HG03108 (cell line): ENCODE results near the gene CAMTA1.

ENCODE experiments used
- ATAC-seq: cut with Tn5 transposase; IDR thresholded peaks from one replicate; pipeline ENCODE4 v1.9.1; 2021; ENCODE audit warnings: moderate library complexity; ENCODE audit not compliant: unreplicated experiment

CAMTA1 gene

GRCh38 chr1:7534061-7534825 is 749.0 kb downstream of the CAMTA1 start:
- no peak for ATAC-seq

DNA sequence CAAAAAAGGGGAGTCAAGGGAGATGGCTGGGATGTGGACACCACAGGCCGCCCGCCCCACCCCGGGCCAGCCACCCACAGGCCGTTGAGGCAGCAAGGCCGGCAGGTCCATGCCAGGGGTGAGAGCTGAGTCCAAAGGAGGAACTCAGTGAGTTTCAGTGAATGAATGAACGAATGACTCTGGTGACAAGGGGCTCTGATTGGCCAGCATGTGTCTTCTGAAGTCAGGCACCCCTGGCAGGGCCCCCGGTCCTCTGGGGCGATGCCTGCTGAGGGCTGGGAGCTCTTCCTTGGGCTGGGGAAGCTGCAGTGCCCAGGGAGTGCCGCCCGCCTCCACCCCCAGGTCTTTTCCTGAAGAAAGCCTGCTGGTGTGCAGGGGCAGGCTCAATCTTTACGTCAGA is 749.8 kb downstream of the CAMTA1 start:
- ATAC-seq: no peak

DNA sequence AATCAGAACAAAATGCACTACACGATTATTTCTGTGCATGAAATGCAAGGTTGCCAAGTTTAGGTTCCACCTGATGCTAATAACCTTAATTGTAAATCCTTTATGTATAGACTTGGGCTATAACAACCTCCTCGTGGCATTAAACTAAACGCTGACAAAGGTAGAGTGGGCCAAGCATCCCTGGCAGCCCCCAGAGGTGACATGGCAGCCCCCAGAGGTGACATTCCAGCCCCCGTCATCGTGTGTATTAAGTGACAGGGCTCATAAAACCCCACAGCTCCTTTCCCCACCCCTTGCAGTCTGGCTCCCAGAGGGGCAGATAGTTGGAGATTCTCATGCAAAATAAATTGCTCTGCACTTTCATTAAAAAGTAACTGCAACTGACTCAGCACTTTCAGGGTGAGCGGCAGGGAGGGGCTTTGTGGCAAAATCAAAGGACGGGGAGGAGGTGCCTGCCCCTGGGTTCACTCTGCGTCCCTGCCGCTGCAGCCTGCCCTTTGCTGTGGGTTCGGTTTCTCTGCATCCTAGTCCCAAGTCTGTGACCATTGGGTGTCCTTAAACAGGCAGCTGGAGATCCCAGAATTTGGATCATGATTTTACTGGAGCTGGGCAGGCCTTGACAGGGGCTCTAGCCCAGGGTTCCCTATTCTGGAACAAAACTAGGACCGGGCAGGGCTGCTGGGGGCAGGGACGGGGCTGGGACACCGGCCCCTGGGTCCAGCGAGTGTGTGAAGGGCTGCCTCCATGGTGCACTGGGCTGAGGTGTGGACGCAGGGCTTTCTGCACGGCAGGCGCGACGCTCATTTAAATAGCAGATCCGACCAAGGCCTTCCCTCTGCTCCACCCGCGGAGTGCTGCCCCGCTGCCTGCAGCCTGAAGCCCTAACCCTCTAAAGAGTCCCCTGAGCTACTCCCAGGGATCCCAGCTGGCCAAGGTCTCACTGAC is 751.0 kb downstream of the CAMTA1 start:
- ATAC-seq: no peak

DNA sequence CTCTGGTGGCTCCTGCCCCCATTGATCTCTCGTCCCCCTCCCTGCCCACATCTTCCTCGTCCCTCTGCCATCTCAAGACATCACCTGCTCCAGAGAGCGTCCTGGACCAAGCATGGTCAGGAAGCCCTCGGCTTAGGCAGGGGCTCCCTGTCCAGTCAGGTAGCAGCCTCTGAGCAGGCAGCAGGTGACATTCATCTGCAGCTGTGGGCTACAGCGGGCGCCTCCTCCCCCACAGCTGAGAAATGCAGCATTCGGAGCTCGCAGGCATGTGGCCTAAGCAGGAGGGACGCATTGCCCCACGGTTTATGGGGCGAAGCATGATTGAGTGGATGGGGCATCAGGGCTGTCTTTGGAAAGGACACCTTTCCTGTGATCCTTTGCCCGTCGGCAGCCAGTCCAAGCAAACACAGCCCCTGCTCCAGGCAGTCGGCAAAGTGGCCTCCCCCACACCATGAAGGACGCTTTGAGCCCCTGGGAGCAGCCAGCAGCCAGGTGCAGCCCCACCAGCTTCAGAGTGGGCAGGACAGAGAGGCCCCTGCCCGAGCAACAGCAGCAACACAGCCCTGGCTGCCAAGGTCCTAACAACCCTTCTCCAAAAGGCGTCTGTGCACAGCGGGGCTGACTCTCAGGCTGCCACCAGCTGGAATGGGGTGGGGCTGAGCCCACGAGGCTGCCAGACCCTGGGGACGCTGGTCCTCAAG is 751.8 kb downstream of the CAMTA1 start:
- no peak for ATAC-seq

DNA sequence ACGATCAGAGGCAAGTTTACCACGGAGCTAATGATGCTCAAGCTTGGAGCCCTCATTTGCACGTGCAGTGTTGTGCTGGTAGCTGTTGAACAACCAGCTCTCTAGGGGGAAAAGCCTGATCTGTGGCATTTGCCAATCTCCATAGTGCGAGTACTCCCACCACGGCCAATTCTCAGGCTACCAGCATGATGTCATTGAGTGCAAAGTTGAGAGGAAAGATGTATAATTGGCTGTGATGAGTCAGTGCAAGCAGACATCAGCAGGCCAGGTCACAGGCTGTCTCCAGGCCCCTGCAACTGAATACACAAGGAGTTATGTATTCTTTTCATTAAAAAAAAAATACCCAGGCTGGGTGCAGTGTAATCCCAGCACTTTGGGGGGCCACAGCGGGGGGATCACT is 752.8 kb downstream of the CAMTA1 start:
- no peak for ATAC-seq

DNA sequence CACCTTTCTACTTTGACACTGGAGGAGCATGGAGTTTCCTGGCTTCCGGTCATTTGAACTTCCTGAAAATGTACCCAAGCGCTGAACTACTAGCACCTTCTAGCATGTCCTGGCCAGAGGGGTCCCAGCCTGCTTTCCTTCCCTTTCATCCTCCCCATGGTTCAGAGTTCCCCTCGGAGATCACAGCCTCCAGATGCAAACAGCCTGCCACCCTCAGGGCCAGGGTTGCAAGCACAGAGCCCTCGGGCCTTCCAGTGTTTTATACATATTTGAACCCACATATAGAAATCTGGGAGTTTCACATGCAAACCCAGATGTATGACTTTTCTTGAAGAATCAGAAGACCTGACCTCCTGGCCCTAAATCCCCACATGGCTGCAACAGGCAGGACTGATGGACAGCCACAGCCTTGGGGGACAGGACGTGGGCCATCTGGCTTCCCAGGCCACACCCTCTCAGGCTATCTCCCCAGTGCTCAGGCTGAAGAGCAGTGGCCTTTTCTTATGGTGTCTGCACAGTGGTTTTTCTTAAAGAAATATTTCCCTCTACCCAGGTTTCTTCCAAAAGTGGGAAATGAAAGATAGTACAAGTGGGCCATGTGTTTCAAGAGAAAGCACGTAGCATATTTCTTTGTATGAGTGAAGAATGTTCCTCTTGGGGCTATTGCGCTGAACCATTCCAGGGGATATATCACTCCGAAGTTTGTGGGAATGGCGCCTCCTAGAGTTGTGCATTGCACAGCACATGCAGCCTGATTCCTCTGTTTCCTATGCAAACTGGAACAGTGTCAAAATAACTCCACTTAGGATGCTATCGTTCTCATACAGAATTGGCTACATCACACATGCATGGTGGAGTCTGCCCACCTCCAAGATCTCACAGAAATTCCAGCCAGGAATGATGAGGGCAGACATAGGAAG is 753.9 kb downstream of the CAMTA1 start:
- ATAC-seq: no peak

GRCh38 chr1:7539769-7540175 is 754.5 kb downstream of the CAMTA1 start:
- ATAC-seq: no peak

- ATAC-seq: no peak
These were observed 755.6 kb downstream of the CAMTA1 start for GRCh38 chr1:7540816-7541215.

GRCh38 chr1:7541629-7542028 is 756.4 kb downstream of the CAMTA1 start:
- ATAC-seq: no peak

DNA sequence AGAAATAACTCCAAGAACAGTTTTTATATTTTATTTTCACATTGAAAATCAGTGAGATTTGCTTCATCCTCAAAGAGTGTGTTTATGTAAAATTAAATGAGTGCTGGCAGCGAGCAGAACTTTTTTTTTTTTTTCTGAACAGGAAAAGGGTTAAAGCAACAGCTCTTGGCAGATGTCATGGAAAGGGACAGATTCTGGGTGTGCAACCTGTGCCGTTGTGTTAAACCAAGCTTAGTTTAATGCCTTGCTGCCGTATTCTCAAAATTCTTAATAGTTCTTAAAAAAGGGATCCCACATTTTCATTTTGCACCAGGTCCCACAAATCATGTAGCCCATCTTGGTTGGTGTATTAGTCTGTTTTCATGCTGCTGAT is 758.5 kb downstream of the CAMTA1 start:
- no peak for ATAC-seq

DNA sequence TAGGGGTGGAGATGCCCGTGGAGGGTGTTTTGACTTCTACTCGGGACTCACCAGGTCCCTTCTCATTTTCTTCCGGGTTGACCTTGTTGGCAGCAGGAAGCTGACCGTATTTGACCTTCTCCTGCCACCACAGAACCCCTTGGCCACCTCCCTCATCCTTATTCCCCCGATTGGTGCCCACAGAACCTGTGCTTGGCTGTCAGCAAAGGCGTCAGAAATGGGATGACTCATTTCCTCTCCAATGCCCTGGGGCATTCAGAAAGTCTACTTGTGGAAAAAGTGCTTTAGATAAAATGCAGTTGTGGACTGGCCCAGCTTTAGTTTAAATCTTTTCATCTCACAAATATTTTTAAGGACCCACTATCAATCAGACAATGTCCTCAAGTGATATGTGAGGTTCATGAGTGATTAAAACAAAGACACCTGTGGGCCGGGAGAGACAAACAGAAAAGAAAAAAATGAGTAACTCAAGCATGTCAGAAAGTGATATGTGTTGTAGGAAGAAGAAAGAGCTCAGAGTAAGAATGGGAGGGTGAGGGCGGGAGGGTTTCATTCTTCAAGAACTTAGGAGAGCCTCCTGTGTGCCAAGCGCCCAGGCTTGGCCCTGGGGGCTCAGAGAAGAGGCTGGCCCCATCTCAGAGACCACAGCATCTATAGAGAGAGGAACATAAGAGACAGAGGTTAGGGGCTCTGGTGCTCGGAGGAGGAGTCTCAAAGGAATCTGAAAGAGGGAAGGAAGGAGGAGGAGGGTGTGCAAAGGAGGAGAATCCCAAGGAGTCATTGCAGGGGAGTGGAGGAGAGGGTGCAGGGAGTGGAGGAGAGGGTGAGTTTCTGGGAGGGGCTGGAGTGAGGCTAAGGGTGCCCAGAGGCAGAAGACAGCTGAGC is 764.3 kb downstream of the CAMTA1 start:
- ATAC-seq: peak; percentile 54

DNA sequence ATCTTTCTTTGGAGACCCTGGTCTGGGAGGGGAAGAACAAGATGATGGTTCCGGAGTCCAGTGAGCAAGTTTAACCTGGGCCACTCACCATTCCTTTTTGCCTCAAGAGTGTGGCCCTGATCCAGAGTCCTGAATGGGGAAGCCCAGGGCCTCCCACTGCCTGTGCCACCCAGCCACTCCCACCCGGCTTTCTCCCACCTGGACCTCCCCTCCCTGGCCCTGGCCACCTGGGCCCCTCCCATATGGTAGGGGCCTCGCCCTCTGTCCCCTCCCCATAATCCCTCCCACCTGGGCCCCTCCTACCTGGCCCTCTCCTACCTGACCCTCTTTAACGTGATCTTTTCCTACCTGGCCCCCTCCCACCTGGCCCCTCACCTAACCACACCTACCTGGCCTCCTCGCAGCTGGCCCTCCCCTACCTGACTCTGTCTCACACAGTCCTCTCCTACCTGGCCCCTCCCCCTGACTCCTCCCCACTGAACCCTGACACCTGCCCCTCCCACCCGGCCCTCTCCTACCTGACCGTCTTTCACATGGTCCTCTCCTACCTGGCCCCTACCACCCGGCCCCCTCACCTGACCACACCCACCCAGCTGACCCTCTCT is 765.1 kb downstream of the CAMTA1 start:
- ATAC-seq: no peak

DNA sequence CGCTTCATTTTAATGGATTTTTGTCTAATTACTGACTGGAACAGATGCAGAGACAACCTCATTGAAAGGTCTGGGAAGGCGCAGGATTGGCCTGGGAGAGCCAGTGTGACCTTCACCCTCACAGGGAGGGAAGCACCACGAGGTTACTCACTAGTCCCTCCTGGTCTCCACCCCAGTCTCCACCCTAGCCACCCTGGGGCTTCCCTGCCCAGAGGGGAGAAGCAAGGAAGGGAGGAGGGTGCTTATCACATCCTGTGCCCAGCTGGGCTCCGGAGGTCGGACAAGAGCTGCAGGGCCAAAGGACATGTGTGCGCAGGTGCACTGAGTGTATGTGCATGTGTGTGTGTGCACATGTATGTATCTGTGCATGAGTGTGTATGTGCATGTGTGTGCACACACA is 765.7 kb downstream of the CAMTA1 start:
- no peak for ATAC-seq

DNA sequence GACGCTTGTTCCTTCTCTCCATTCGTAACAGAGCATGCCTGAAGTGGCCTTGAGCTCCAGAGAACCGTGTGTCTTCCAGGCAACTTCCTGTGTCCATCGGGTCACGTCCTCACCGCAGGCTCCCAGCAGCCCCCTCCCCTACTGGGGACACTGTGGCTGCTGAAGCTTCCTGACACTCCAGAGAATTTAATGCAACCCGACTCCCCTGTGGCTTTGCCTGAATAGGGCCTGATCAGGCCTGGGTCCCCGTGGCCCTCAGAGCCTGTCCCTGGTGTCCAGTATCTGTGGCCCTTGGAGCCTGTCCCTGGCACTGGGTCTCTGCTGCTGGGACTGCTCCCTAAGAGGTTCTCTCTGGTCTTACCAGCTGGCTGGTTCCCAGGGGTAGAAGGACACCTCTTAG is 766.2 kb downstream of the CAMTA1 start:
- ATAC-seq: no peak

- no peak for ATAC-seq
These were observed 767.1 kb downstream of the CAMTA1 start for GRCh38 chr1:7552402-7552801.

DNA sequence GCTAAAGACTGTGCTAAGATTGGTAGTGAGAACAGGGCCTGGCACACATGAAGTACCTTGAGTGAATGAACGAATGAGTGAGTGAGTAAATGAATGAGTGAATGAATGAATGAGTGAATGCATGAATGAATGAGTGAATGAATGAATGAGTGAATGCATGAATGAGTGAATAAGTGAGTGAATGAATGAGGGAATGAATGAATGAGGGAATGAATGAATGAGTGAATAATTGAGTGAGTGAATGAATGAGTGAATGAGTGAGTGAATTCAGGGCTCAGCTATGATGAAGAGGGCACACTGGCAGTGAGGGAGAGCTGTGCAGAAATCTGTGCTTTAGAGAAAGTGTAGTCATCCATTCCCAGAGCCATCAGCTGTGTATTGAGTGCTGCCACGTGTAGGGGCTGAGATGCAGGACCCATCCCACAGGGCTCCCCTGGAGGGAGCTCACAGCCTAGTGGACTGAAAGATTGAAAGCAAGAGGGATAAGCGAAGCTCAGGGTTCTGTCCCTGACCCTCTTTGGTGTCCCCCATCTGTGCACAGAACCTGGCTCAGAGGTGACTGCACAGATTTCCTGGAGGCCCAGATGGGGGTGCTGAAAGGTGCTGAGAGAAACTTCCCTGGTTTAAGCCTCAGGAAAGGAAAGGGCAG is 767.9 kb downstream of the CAMTA1 start:
- ATAC-seq: no peak

DNA sequence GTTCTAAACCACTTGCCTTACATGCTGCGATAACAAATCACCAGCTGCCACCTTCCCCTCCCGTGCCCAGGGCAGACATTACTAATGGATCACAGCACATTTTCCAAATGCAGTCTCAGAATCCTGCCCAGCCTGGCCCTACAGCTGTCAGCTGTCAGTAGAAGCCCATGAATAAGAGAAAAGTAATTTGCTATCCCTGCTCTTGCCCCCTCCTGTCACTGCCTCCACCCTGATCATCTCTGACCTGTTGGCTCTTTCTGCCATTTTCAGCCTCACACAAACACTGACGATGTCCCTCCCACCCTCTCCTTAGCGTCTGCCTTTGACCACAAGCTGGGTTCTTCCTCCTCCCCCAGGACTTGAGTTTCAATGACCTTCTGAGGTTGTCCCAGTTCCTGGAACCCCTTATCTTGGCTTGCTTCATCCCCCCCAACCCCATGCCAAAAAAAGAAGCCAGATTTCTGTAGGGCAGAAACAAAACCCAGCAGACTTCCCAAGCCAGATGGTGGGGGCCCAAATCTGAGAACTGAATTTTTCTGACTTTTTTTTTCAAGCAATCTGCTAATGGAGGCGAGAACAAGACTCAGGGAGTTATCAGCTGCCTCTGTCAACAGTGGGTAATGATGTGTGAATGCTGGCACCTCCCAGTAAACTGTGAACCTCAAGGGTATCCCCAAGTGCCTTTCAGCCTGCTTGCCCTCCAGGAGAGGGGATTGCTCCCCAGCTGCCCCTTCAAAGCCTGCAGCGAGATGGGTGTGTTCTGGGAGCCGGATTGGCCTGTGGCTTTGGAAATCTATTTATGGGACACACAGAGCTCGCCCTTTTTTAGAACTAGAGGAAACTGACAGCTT is 769.4 kb downstream of the CAMTA1 start:
- no peak for ATAC-seq
